HepG2 (cell line): Measurements from ENCODE around the gene PTPN18. TPM values are rescaled to one million over a fixed set of nuclear protein-coding genes. Genes with fewer than 3 reads are reported as not detected.
A peak's percentile ranks its signal among the peaks of the same experiment; 100 is the strongest.

Experiments used
- AKNA ChIP-seq: sonication (generic); formaldehyde crosslinking; IDR thresholded peaks from 2 replicates; pipeline ENCODE4 v1.4.0; 2020; ENCODE audit warnings: missing genetic modification reagents, borderline replicate concordance
- CBFB ChIP-seq: sonication (generic); formaldehyde crosslinking; IDR thresholded peaks from 2 replicates; pipeline ENCODE4 v1.4.0; 2020; ENCODE audit warnings: missing genetic modification reagents
- HMG20A ChIP-seq: IDR thresholded peaks from 2 replicates; pipeline ENCODE4 v1.6.1; 2016; ENCODE audit warnings: borderline replicate concordance
- HNF4G ChIP-seq, 2 experiments: sonication (generic) in 1 of 2; formaldehyde crosslinking in 1 of 2; IDR thresholded peaks; 2 replicates each; pipeline versions ENCODE4 v1.4.0 to v1.6.1; 2011 to 2020; ENCODE audit warnings: borderline replicate concordance in 2 of 2, low read depth in 2 of 2, mild to moderate bottlenecking in 2 of 2, low read length in 1 of 2, missing genetic modification reagents in 1 of 2, moderate library complexity in 1 of 2
- JUN ChIP-seq: sonication (generic); formaldehyde crosslinking; IDR thresholded peaks from 2 replicates; pipeline ENCODE4 v1.4.0; 2020; ENCODE audit warnings: mild to moderate bottlenecking, missing genetic modification reagents
- KLF16 ChIP-seq, 2 experiments: sonication (generic) in 1 of 2; formaldehyde crosslinking in 1 of 2; IDR thresholded peaks; 2 replicates each; pipeline versions ENCODE4 v1.6.1 to v1.8.0; 2016 to 2023; ENCODE audit warnings: missing genetic modification reagents in 2 of 2, missing compliant biosample characterization in 1 of 2
- MYNN ChIP-seq: sonication (generic); formaldehyde crosslinking; IDR thresholded peaks from 2 replicates; pipeline ENCODE4 v1.4.0; 2020; ENCODE audit warnings: mild to moderate bottlenecking, low read depth, missing genetic modification reagents
- NKX3-1 ChIP-seq: sonication (generic); formaldehyde crosslinking; IDR thresholded peaks from 2 replicates; pipeline ENCODE4 v1.5.0; 2020; ENCODE audit warnings: missing genetic modification reagents
- RBM22 ChIP-seq: fragments of 200-400 bp; formaldehyde crosslinking; optimal IDR thresholded peaks from 2 replicates; pipeline ENCODE3; 2017; ENCODE audit warnings: mild to moderate bottlenecking, low read length, moderate library complexity
- RXRB ChIP-seq: IDR thresholded peaks from 2 replicates; pipeline ENCODE4 v1.6.1; 2016; ENCODE audit warnings: borderline replicate concordance, missing genetic modification reagents, missing compliant biosample characterization
- SP140L ChIP-seq: sonication (generic); formaldehyde crosslinking; IDR thresholded peaks from 2 replicates; pipeline ENCODE4 v1.4.0; 2020; ENCODE audit warnings: missing genetic modification reagents, borderline replicate concordance
- TAF15 ChIP-seq: fragments of 200-400 bp; formaldehyde crosslinking; IDR thresholded peaks from one replicate; pipeline ENCODE4 v1.6.1; 2018; ENCODE audit warnings: mild to moderate bottlenecking, low read depth, low read length; ENCODE audit not compliant: poor library complexity, severe bottlenecking
- ZBTB39 ChIP-seq: sonication (generic); formaldehyde crosslinking; IDR thresholded peaks from 2 replicates; pipeline ENCODE4 v1.5.0; 2020; ENCODE audit warnings: missing genetic modification reagents
- ZNF335 ChIP-seq: sonication (generic); formaldehyde crosslinking; IDR thresholded peaks from 2 replicates; pipeline ENCODE4 v1.4.0; 2020; ENCODE audit warnings: missing genetic modification reagents
- ZNF543 ChIP-seq: sonication (generic); formaldehyde crosslinking; IDR thresholded peaks from 2 replicates; pipeline ENCODE4 v1.4.0; 2020; ENCODE audit warnings: mild to moderate bottlenecking, missing genetic modification reagents
- ZNF687 ChIP-seq: sonication (generic); formaldehyde crosslinking; IDR thresholded peaks from 2 replicates; pipeline ENCODE4 v1.5.1; 2020; ENCODE audit warnings: mild to moderate bottlenecking, missing genetic modification reagents, moderate library complexity
- polyA plus RNA-seq, 8 experiments: library from polyadenylated mRNA; depleted of rRNA in 3 of 8; stranded (reverse) in 7 of 8; unstranded in 1 of 8; fragments of >200 nt; fragmentation: Illumina TruSeq in 4 of 8; extraction: Trizol in 4 of 8; gene quantifications; 2 replicates each; pipeline versions ENCODE4 v1.2.1 to v1.2.3, GENCODE V29; 2011 to 2016; ENCODE audit warnings: low read depth in 4 of 8, missing spikeins in 1 of 8, mixed read lengths in 1 of 8; ENCODE audit not compliant: insufficient read depth in 1 of 8
- total RNA-seq, 5 experiments: library from RNA; depleted of rRNA; stranded (reverse); fragments of >200 nt; fragmentation: Illumina TruSeq; extraction: Trizol; gene quantifications; 2 replicates each; pipeline ENCODE4 v1.2.3, GENCODE V29; 2016; ENCODE audit warnings: low read depth in 1 of 5

The PTPN18 gene
- total and polyA plus RNA-seq, 2 of the 13 experiments (the other 11 are each of a cell fraction or from before 2014, with no cell fraction given), result 14.8 to 39.6 TPM

- peak; percentile 62; the same call in 1 of the 2 replicates for TF ChIP-seq ZBTB39 (CRISPR knock-in tag)
- TF ChIP-seq JUN, result 0 out of 2 replicates have a peak, but pooled peaks have one; percentile 4
- peak; percentile 89 for TF ChIP-seq ZNF687
- TF ChIP-seq ZNF335 (CRISPR knock-in tag), result peak; percentile 91
- peak; percentile 60; the same call in 1 of the 2 replicates for TF ChIP-seq RXRB (CRISPR knock-in tag)
- TF ChIP-seq TAF15, result peak; percentile 58
- no peak for TF ChIP-seq AKNA (CRISPR knock-in tag)
- no peak; the same call in 1 of the 2 replicates for TF ChIP-seq MYNN (CRISPR knock-in tag)
- TF ChIP-seq KLF16 (CRISPR knock-in tag; IDR thresholded peaks at IDR 0.05), result peak in 1 of 2 experiments; percentile 90; a peak in 2 of 4 replicates
- TF ChIP-seq SP140L (CRISPR knock-in tag), result no peak
- peak; percentile 29; the same call in 1 of the 2 replicates for TF ChIP-seq HMG20A (CRISPR knock-in tag)
- 0 out of 2 replicates have a peak, but pooled peaks have one; percentile 23 for TF ChIP-seq ZNF543 (CRISPR knock-in tag)
- no peak for TF ChIP-seq RBM22
- TF ChIP-seq CBFB, result no peak; the same call in none of the 2 replicates
- peak; percentile 34; the same call in 1 of the 2 replicates for TF ChIP-seq NKX3-1 (CRISPR knock-in tag)
- TF ChIP-seq HNF4G (IDR thresholded peaks at IDR 0.05; ENCODE audit: borderline replicate concordance, low read depth, low read length), result no peak
- TF ChIP-seq HNF4G (CRISPR knock-in tag; IDR thresholded peaks at IDR 0.05; ENCODE audit: borderline replicate concordance, low read depth), result peak; percentile 89
Observed at GRCh38 chr2:130342533-130343275, 13.2 kb upstream of the PTPN18 start, which contains the start of gene IMP4 (continued).
